Measurements from ENCODE around the gene COA3.
A peak's percentile ranks its signal among the peaks of the same experiment; 100 is the strongest.
"Not testable (repeated sequence)": the region's sequence is repeated elsewhere in the genome, so short reads cannot be mapped to it uniquely, and the experiment has no call there.

Gene COA3

GRCh38 chr17:42780851-42781638, 17.5 kb downstream of the COA3 start:
- no peak for DNase-seq

GRCh38 chr17:42779936-42780850, 18.3 kb downstream of the COA3 start, which contains the start of gene WNK4:
Gene WNK4, plus strand, starts transcription at chr17:42780610. Its CDS starts 89 bp downstream, at chr17:42780699.
- no peak for DNase-seq

- DNase-seq: no peak
Measured at GRCh38 chr17:42779304-42779935, 19.1 kb downstream of the COA3 start.

- DNase-seq: no peak
Measured at GRCh38 chr17:42778570-42778969, 19.9 kb downstream of the COA3 start.

GRCh38 chr17:42775534-42776098, 22.9 kb downstream of the COA3 start:
- no peak for DNase-seq

- DNase-seq: no peak
Measured at GRCh38 chr17:42774066-42774745, 24.3 kb downstream of the COA3 start.

GRCh38 chr17:42773290-42774035, 25.0 kb downstream of the COA3 start, which contains the start of gene VPS25:
Gene VPS25, plus strand, starts transcription at chr17:42773449. Its CDS starts 27 bp downstream, at chr17:42773476.
- DNase-seq: peak; percentile 55

GRCh38 chr17:42772945-42773289, 25.6 kb downstream of the COA3 start:
- DNase-seq: no peak

GRCh38 chr17:42769964-42770363, 28.5 kb downstream of the COA3 start:
- DNase-seq: not testable (repeated sequence)

GRCh38 chr17:42768006-42768405, 30.5 kb downstream of the COA3 start:
- not testable (repeated sequence) for DNase-seq

- DNase-seq: no peak
Measured at GRCh38 chr17:42767512-42767911, 31.0 kb downstream of the COA3 start.

GRCh38 chr17:42766124-42766523, 32.4 kb downstream of the COA3 start:
- no peak for DNase-seq

GRCh38 chr17:42761638-42762037, 36.9 kb downstream of the COA3 start:
- DNase-seq: no peak

- no peak for DNase-seq
Measured at GRCh38 chr17:42760652-42761581, 37.6 kb downstream of the COA3 start, which contains the start of gene RAMP2. Gene RAMP2, plus strand, starts transcription at chr17:42761227. Its CDS starts 35 bp downstream, at chr17:42761262.

- no peak for DNase-seq
Measured at GRCh38 chr17:42759982-42760651, 38.4 kb downstream of the COA3 start.

- no peak for DNase-seq
Measured at GRCh38 chr17:42754782-42755181, 43.7 kb downstream of the COA3 start.

- no peak for DNase-seq
Measured at GRCh38 chr17:42751628-42752027, 46.9 kb downstream of the COA3 start.

- DNase-seq: no peak
Measured at GRCh38 chr17:42750739-42751344, 47.7 kb downstream of the COA3 start.

Data from NCI-H526 treated with DMSO at 0.1 percent for 48 hours (cell line).